NCI-H345 treated with DMSO at 0.1 percent for 48 hours (cell line): Measurements from ENCODE around the gene SEPTIN8.

Source experiments
- DNase-seq: peaks from one replicate; lab custom pipeline; 2025; ENCODE audit not compliant: unreplicated experiment; lab: John Stamatoyannopoulos, UW

SEPTIN8 gene

GRCh38 chr5:132714456-132715307 lies 62.4 kb downstream of the SEPTIN8 start:
- no peak for DNase-seq

GRCh38 chr5:132708645-132709044 lies 68.4 kb downstream of the SEPTIN8 start:
- no peak for DNase-seq

- no peak for DNase-seq
These were observed 72.2 kb downstream of the SEPTIN8 start for GRCh38 chr5:132704875-132705274.
